HepG2 (cell line): ENCODE data around the gene DUSP2. TPM values are rescaled to one million over a fixed set of nuclear protein-coding genes. Genes with fewer than 3 reads are reported as not detected.

Experiments
- ATAC-seq: fragments of 200-7000 bp; cut with Tn5 transposase; 3 replicates; pipeline ENCODE4 v1.9.1; 2020; ENCODE audit warnings: mild to moderate bottlenecking, moderate library complexity
- BruUV-seq: library from RNA; stranded (reverse); fragments of 400-500 nt; replicated peaks from 2 replicates; lab custom pipeline; 2021; lab: Mats Ljungman, UMichigan
- CTCF ChIA-PET: fragments of 300-600 bp; formaldehyde crosslinking; extraction: SDS; loops from one replicate; lab custom pipeline; 2021; ENCODE audit warnings: low total read pairs, inconsistent platforms, low intra/inter-chr PET ratio; lab: Yijun Ruan, JAX
- POLR2A ChIA-PET: fragments of 350-600 bp; sonication (Branson Sonifier 250); formaldehyde crosslinking; loops from one replicate; lab custom pipeline; 2020; ENCODE audit warnings: antibody characterized with exemption, inconsistent platforms; lab: Yijun Ruan, JAX
- DNase-seq: peaks from one replicate; pipeline ENCODE4 v3.0.0-alpha.2; 2015; ENCODE audit warnings: low spot score
- FAIRE-seq: peaks from 3 replicates; lab custom pipeline; 2011; peaks lifted over from hg19 to GRCh38; lab: Jason Lieb, UNC
- H2AFZ ChIP-seq: one replicate; pipeline ENCODE4 v1.6.1; 2011; ENCODE audit warnings: low read length, inconsistent platforms
- H3K27ac ChIP-seq: fragments of 300-600 bp; 3 replicates; pipeline ENCODE4 v1.8.0; 2011; ENCODE audit warnings: mixed run types, mild to moderate bottlenecking, mixed read lengths, low read length, inconsistent platforms; ENCODE audit not compliant: insufficient read depth; ENCODE audit errors: extremely low read length
- H3K27me3 ChIP-seq, 2 experiments: fragments of 200-600 bp in 1 of 2; 2 replicates in 1 of 2; 3 replicates in 1 of 2; pipeline versions ENCODE4 v1.6.0 to v1.8.0; 2011; ENCODE audit warnings: low read length in 2 of 2, mild to moderate bottlenecking in 2 of 2, moderate library complexity in 2 of 2, inconsistent platforms in 1 of 2; ENCODE audit not compliant: insufficient read depth in 2 of 2, control insufficient read depth in 1 of 2
- H3K36me3 ChIP-seq, 2 experiments: fragments of 200-600 bp in 1 of 2; replicated peaks in 1 of 2; 2 replicates in 1 of 2; 3 replicates in 1 of 2; pipeline versions ENCODE4 v1.5.1 to v1.8.0; 2011; ENCODE audit warnings: low read length in 2 of 2, inconsistent platforms in 1 of 2; ENCODE audit not compliant: insufficient read depth in 2 of 2, control insufficient read depth in 1 of 2
- H3K4me1 ChIP-seq: 2 replicates; pipeline ENCODE4 v1.5.1; 2012; ENCODE audit warnings: low read length, inconsistent platforms; ENCODE audit not compliant: insufficient read depth
- H3K4me2 ChIP-seq: 2 replicates; pipeline ENCODE4 v1.6.0; 2011; ENCODE audit warnings: low read depth, low read length, inconsistent platforms
- H3K4me3 ChIP-seq, 3 experiments: fragments of 200-600 bp in 1 of 3; sonication (generic), shearing (Covaris generic) in 1 of 3; replicated peaks in 1 of 3; 2 replicates each; pipeline ENCODE4 v1.5.1; 2011 to 2016; ENCODE audit warnings: low read length in 3 of 3, inconsistent platforms in 2 of 3, low read depth in 2 of 3, mild to moderate bottlenecking in 2 of 3, control low read depth in 1 of 3, mixed read lengths in 1 of 3; ENCODE audit not compliant: insufficient read depth in 1 of 3
- H3K79me2 ChIP-seq: one replicate; pipeline ENCODE4 v1.6.1; 2011; ENCODE audit warnings: low read length, inconsistent platforms; ENCODE audit not compliant: insufficient read depth
- H3K9ac ChIP-seq: 2 replicates; pipeline ENCODE4 v1.6.0; 2011; ENCODE audit warnings: mild to moderate bottlenecking, low read depth, low read length, inconsistent platforms; ENCODE audit not compliant: insufficient read depth
- H3K9me3 ChIP-seq: 2 replicates; pipeline ENCODE4 v1.5.1; 2012; ENCODE audit warnings: mild to moderate bottlenecking, low read length
- H4K20me1 ChIP-seq: 2 replicates; pipeline ENCODE4 v1.6.0; 2011; ENCODE audit warnings: inconsistent platforms, mild to moderate bottlenecking, low read length, moderate library complexity; ENCODE audit not compliant: insufficient read depth
- CENPT ChIP-seq: sonication (generic); formaldehyde crosslinking; IDR thresholded peaks from 2 replicates; pipeline ENCODE4 v1.8.0; 2022; ENCODE audit warnings: low read depth, mild to moderate bottlenecking, moderate library complexity, missing genetic modification reagents
- DR1 ChIP-seq: sonication (generic); formaldehyde crosslinking; IDR thresholded peaks from 2 replicates; pipeline ENCODE4 v1.8.0; 2021; ENCODE audit warnings: mild to moderate bottlenecking, missing genetic modification reagents, inconsistent platforms
- MYC ChIP-seq: sonication (generic); formaldehyde crosslinking; IDR thresholded peaks from 2 replicates; pipeline ENCODE4 v1.9.0; 2021; ENCODE audit warnings: missing genetic modification reagents, borderline replicate concordance
- SMARCC2 ChIP-seq: fragments of 450-650 bp; IDR thresholded peaks from 2 replicates; pipeline ENCODE4 v1.6.1; 2017; ENCODE audit warnings: antibody characterized with exemption, mild to moderate bottlenecking
- TARDBP ChIP-seq: sonication (generic); formaldehyde crosslinking; IDR thresholded peaks from 2 replicates; pipeline ENCODE4 v1.8.0; 2022; ENCODE audit warnings: mild to moderate bottlenecking, missing genetic modification reagents
- ZNF776 ChIP-seq: sonication (generic); formaldehyde crosslinking; IDR thresholded peaks from 2 replicates; pipeline ENCODE4 v1.4.0; 2020; ENCODE audit warnings: mild to moderate bottlenecking, missing genetic modification reagents
- WGBS: methylation state at CpG from one replicate; pipeline ENCODE4 v1.1.6; 2017; ENCODE audit warnings: low lambda C conversion rate; 5-methylcytosine and 5-hydroxymethylcytosine counted together
- in situ Hi-C: cut with HindIII; loops from 2 replicates; pipeline ENCODE4 v1.10.0; 2017; ENCODE audit warnings: low pct_unique_long_range_greater_than_20kb; ENCODE audit not compliant: extremely low pct_ligation_motif_present
- intact Hi-C: fragments of 100-400 bp; cut with micrococcal nuclease; formaldehyde crosslinking; loops from one replicate; pipeline ENCODE4 v1.10.0; 2022; ENCODE audit not compliant: unreplicated experiment
- polyA plus RNA-seq, 8 experiments: library from polyadenylated mRNA; depleted of rRNA in 3 of 8; stranded (reverse) in 7 of 8; unstranded in 1 of 8; fragments of >200 nt; fragmentation: Illumina TruSeq in 4 of 8; extraction: Trizol in 4 of 8; gene quantifications; 2 replicates each; pipeline versions ENCODE4 v1.2.1 to v1.2.3, GENCODE V29; 2011 to 2016; ENCODE audit warnings: low read depth in 4 of 8, missing spikeins in 1 of 8, mixed read lengths in 1 of 8; ENCODE audit not compliant: insufficient read depth in 1 of 8
- total RNA-seq, 5 experiments: library from RNA; depleted of rRNA; stranded (reverse); fragments of >200 nt; fragmentation: Illumina TruSeq; extraction: Trizol; gene quantifications; 2 replicates each; pipeline ENCODE4 v1.2.3, GENCODE V29; 2016; ENCODE audit warnings: low read depth in 1 of 5
- TF ChIP-seq, protein P1 (sequence below): sonication (generic); formaldehyde crosslinking; IDR thresholded peaks from 2 replicates; pipeline ENCODE4 v1.4.0; 2020; ENCODE audit warnings: mild to moderate bottlenecking, missing genetic modification reagents
- TF ChIP-seq, protein P2 (sequence below): sonication (generic); formaldehyde crosslinking; IDR thresholded peaks from 2 replicates; pipeline ENCODE4 v1.4.0; 2020; ENCODE audit warnings: mild to moderate bottlenecking, missing genetic modification reagents

Gene DUSP2
- total and polyA plus RNA-seq, 2 of the 13 experiments (the other 11 are each of a cell fraction or from before 2014, with no cell fraction given) = not detected

DNA sequence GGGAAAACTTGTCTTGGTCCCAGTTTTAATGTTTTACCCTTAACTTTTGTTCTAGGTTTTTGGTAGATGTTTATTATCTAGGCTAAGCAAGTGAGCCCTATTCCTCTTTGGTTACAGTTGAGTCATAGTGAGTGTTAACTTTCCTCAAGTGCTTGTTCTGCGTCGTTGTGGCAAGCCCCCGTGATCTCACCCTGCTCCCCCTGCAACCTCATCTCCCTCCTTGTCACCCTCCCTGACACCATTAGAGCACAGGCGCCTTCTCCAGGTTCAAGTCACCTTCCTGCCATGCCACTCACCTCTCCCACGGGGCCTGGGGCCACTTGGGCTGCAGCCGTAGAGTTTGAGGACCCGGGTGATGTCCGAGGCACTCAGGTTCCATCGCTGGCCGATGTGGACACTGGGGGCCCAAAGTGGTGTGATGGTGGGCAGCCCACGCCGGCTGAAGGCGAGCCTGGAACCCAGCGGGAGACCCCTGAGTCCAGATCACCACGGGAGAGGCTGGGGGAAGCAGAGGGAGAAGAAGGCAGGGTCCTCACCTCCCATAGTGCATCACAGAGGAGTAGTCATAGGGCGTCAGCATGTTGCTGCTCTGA, 15.6 kb downstream of the DUSP2 start:
- ATAC-seq (no peak), DNase-seq (no peak), FAIRE-seq (no peak)
- H3K27ac ChIP-seq = no peak overlapping the region
- CTCF ChIA-PET = no interaction called here
- H3K4me2 ChIP-seq = no peak overlapping the region
- H3K9me3 ChIP-seq = no peaks in the 10 kb centered on the region
- BruUV-seq = no TSS peak
- H3K4me1 ChIP-seq = no peaks in the 10 kb centered on the region
- peaks cover 13 to 59% of the 10 kb centered on the region in 2 experiments for H3K27me3 ChIP-seq
- H3K4me3 ChIP-seq = no peak overlapping the region
- H3K79me2 ChIP-seq = no peaks in the 10 kb centered on the region
- in situ Hi-C loops = loop anchor here (25.0 kb wide), 1 partner anchor 383 kb away; the partner anchor contains the start of gene NEURL3
- 19% methylated on average over 15 of the region's 16 CpGs for WGBS
- H3K9ac ChIP-seq = no peak overlapping the region
- H3K36me3 ChIP-seq = no peaks in the 10 kb centered on the region
- no peak overlapping the region for H2AFZ ChIP-seq
- TF ChIP-seq SMARCC2 = no peak
- TF ChIP-seq DR1 (CRISPR knock-in tag) = no peak
- no peak for TF ChIP-seq ZNF776
- no peak for TF ChIP-seq MYC
- no peak for TF ChIP-seq TARDBP (CRISPR knock-in tag)
- TF ChIP-seq CENPT (CRISPR knock-in tag) = no peak
- TF ChIP-seq, protein P1, sequence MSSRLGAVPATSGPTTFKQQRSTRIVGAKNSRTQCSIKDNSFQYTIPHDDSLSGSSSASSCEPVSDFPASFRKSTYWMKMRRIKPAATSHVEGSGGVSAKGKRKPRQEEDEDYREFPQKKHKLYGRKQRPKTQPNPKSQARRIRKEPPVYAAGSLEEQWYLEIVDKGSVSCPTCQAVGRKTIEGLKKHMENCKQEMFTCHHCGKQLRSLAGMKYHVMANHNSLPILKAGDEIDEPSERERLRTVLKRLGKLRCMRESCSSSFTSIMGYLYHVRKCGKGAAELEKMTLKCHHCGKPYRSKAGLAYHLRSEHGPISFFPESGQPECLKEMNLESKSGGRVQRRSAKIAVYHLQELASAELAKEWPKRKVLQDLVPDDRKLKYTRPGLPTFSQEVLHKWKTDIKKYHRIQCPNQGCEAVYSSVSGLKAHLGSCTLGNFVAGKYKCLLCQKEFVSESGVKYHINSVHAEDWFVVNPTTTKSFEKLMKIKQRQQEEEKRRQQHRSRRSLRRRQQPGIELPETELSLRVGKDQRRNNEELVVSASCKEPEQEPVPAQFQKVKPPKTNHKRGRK (CRISPR knock-in tag) = no peak
- TF ChIP-seq, protein P2, sequence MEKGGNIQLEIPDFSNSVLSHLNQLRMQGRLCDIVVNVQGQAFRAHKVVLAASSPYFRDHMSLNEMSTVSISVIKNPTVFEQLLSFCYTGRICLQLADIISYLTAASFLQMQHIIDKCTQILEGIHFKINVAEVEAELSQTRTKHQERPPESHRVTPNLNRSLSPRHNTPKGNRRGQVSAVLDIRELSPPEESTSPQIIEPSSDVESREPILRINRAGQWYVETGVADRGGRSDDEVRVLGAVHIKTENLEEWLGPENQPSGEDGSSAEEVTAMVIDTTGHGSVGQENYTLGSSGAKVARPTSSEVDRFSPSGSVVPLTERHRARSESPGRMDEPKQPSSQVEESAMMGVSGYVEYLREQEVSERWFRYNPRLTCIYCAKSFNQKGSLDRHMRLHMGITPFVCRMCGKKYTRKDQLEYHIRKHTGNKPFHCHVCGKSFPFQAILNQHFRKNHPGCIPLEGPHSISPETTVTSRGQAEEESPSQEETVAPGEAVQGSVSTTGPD (CRISPR knock-in tag) = no peak
- intact Hi-C loops = no loop called here
- H4K20me1 ChIP-seq = no peaks in the 10 kb centered on the region
- POLR2A ChIA-PET = no interaction called here
